Activated T-helper 1 cell treated with anti-CD3 and anti-CD28 coated beads, Interleukin-2, amount 50 U/mL, for 16 hours (primary cell): Measurements from ENCODE around the gene COA6.

Experiments
- DNase-seq, 2 donors: peaks; one replicate each; pipeline ENCODE4 v3.0.0-alpha.2; 2020; ENCODE audit warnings: low read depth in 1 of 2, low spot score in 1 of 2

COA6 gene

DNA sequence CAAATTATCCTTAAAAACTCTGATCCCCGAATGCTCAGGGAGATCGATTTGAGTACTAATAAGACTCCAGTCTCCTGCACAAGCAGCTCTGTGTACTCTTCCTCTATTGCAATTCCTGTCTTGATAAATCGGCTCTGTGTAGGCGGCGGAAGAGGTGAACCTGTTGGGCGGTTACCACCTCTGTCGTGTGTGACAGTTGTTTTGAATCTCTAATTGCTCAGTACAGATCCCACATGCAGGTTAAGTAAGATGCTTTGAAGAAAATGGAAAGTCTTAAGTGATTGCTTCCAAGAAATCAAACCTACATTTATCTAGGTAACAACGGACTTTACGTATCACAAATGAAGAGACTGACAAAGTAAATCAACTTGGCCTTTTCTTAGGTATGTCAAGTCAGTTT is 35.5 kb downstream of the COA6 start:
- DNase-seq: peak in 1 of 2 donors; percentile 47

DNA sequence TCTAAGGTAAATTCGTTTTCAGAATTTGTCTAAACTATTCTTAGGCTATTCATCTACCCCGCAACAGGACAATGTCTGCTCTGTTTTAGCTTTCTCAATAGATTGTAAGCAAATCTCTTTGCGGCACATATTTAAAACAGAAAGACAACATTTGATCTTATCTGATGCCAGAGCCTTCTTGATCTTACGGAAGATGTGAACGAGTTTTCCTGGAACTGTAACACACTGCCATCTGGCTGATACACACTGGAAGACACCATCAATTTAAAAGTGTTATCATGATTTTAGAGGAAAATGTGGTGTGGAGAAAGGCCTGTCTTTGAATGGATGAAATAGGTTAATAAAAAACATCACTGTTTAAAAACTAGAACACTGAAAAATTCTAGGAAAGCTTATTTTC is 36.1 kb downstream of the COA6 start:
- no peak for DNase-seq

DNA sequence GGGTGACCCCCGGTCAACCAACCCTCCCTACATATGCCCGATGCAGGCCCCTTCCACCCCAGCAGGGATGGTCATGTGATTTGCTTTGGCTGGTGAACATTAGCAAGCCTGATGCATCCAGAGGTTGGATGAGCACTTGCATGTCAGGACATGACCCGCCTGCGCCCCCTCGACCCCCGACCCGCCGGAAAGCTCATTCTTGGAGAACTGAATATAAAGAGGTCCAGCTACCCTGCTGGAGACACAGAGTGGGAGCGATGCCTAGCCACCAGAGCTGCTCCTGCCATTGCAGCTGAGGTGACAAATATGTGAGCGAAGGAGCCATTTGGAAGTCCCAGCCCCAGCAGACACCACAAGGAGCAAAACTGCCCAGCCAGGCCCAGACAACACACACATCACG is 39.6 kb downstream of the COA6 start:
- DNase-seq: no peak

- no peak for DNase-seq
Measured at GRCh38 chr1:234413485-234413884, 40.2 kb downstream of the COA6 start.

- DNase-seq: no peak
Measured at GRCh38 chr1:234413990-234414389, 40.7 kb downstream of the COA6 start.

GRCh38 chr1:234427950-234428646 is 54.8 kb downstream of the COA6 start:
- no peak for DNase-seq

GRCh38 chr1:234429434-234429806 is 56.2 kb downstream of the COA6 start:
- DNase-seq: no peak

DNA sequence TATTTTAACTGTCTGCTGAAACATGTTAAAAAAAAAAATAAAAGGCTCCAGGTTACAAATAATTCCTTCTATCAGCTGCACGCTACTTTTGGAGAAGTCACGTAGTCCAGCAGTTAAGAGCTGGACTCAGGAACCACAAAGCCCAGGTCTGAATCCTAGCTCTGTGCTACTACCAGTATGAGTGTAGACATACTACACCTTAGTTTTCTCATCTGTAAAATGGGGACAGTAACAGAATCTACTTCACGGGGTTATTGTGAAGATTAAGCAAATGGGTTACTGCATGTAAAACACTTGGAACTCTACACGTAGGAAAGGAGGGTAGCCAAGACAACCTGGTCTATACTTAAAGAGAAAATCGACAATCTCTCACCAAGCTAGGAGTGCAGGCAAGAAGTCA is 57.4 kb downstream of the COA6 start:
- no peak for DNase-seq

DNA sequence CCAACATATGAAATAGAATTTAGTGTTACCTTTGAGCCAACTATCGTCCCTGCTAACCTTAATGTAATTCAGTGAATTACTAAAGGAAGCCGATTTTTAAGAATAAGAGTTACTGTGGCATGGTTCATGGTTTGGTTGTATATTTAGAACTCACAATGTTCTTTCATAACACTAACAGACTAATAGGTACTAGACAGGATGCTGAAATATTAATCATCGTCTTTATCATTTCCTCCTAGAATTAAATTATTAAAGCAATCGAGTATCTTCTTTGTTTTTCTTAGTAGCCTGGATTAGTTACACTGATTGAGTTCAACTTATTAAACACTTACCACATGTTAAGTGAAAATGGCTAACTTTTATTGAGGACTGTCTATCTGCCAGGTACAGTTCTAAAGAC is 58.0 kb downstream of the COA6 start:
- no peak for DNase-seq

GRCh38 chr1:234433563-234434285 is 60.5 kb downstream of the COA6 start:
- DNase-seq: no peak
